Measurements from ENCODE around the gene SDSL.

Gene SDSL

DNA sequence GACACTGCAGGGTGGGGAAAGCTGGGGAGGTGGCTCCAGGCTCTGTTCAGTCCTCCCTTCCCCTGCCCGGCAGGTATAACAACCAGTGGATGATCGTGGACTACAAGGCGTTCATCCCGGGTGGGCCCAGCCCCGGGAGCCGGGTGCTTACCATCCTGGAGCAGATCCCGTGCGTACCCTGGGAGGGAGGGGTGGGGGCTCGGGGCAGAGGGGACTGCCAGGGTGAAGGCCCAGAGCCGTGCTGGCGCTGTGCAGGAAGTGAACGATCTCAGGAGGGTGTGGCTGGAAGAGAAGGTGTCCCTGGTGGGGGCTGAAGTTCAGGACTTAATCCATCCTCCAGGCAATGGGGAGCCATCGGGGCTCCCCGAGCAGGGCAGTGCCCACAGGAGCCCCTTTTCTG is 37.4 kb upstream of the SDSL start (continued):
- no peak for TF ChIP-seq IKZF3 (tag by site-specific recombination; IDR thresholded peaks at IDR 0.05)

DNA sequence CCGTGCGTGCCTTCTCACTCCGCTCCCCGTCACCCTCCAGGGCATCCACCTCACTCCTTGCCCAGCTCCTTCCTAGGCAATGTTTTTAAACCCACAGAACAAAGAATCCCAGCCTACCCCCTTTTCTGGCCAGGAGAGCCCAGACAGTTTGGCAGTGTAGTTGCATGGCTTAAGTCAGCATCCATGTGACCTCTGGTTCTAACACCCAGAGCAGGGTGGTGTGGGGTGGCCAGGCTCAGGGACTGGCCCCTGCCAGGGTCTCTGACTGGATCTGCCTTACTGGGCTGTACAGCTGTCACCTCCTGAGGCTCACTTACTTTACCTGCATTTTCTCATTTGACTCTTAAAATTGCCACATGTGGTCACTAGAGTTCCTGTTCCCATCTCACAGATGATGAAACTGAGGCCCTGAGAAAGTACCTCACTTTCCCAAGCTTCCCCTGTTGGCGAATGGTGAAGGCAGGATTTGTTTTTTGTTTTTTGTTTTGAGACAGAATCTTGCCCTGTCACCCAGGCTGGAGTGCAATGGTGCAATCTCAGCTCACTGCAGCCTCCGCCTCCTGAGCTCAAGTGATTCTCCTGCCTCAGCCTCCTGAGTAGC is 36.8 kb upstream of the SDSL start:
- no peaks in the 10 kb centered on the region for H3K4me1 ChIP-seq (ENCODE audit: control insufficient read depth, insufficient read depth, low read length)
- TF ChIP-seq ZNF24 (tag by site-specific recombination; IDR thresholded peaks at IDR 0.05) (no peak), ZNF747 (tag by site-specific recombination; IDR thresholded peaks at IDR 0.05) (no peak), ZEB2 (tag by site-specific recombination; IDR thresholded peaks at IDR 0.05) (no peak)
- TF ChIP-seq, protein P1, sequence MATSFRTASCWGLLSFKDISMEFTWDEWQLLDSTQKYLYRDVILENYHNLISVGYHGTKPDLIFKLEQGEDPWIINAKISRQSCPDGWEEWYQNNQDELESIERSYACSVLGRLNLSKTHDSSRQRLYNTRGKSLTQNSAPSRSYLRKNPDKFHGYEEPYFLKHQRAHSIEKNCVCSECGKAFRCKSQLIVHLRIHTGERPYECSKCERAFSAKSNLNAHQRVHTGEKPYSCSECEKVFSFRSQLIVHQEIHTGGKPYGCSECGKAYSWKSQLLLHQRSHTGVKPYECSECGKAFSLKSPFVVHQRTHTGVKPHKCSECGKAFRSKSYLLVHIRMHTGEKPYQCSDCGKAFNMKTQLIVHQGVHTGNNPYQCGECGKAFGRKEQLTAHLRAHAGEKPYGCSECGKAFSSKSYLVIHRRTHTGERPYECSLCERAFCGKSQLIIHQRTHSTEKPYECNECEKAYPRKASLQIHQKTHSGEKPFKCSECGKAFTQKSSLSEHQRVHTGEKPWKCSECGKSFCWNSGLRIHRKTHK (tag by site-specific recombination; IDR thresholded peaks at IDR 0.05), result no peak
- ChIA-PET POLR2A (no interaction called here), CTCF (interaction anchor here (0.6 to 1.0 kb wide), 2 partner anchors 39 to 63 kb away, joined by 3 read pairs; no protein-coding TSS in a partner anchor)
- no peak overlapping the region for H3K27ac ChIP-seq (ENCODE audit: extremely low read depth, low read depth, low read length)
- H3K36me3 ChIP-seq (ENCODE audit: control insufficient read depth in 2 of 2, insufficient read depth in 1 of 2, low read length in 2 of 2), result peaks cover 5 to 52% of the 10 kb centered on the region in 2 experiments; a peak in 2 of 3 replicates
- H3K4me3 ChIP-seq (ENCODE audit: low read depth, low read length), result no peak overlapping the region
- H3K9me3 ChIP-seq (ENCODE audit: control insufficient read depth, insufficient read depth, low read depth, low read length), result no peaks in the 10 kb centered on the region

GRCh38 chr12:113386866-113387566 is 35.2 kb upstream of the SDSL start:
- Histone ChIP-seq H3K4me3 (ENCODE audit: low read depth, low read length) (no peak overlapping the region), H3K36me3 (ENCODE audit: control insufficient read depth in 2 of 2, insufficient read depth in 1 of 2, low read length in 2 of 2) (peaks cover 7 to 55% of the 10 kb centered on the region in 2 experiments; a peak in 2 of 3 replicates), H3K9me3 (ENCODE audit: control insufficient read depth, insufficient read depth, low read depth, low read length) (no peaks in the 10 kb centered on the region), H3K27ac (ENCODE audit: extremely low read depth, low read depth, low read length) (no peak overlapping the region), H3K4me1 (ENCODE audit: control insufficient read depth, insufficient read depth, low read length) (no peaks in the 10 kb centered on the region)
- ChIA-PET CTCF (interaction anchor here (0.6 kb wide), 1 partner anchor 66 kb away, joined by 3 read pairs; no protein-coding TSS in a partner anchor), POLR2A (no interaction called here)
- TF ChIP-seq ZNF555 (tag by site-specific recombination; conservative IDR thresholded peaks at IDR 0.05), result no peak
- peak; percentile 97 for TF ChIP-seq SCRT1 (tag by site-specific recombination; IDR thresholded peaks at IDR 0.05; ENCODE audit: borderline replicate concordance)
- peak; percentile 91 for TF ChIP-seq SCRT2 (tag by site-specific recombination; IDR thresholded peaks at IDR 0.05)

DNA sequence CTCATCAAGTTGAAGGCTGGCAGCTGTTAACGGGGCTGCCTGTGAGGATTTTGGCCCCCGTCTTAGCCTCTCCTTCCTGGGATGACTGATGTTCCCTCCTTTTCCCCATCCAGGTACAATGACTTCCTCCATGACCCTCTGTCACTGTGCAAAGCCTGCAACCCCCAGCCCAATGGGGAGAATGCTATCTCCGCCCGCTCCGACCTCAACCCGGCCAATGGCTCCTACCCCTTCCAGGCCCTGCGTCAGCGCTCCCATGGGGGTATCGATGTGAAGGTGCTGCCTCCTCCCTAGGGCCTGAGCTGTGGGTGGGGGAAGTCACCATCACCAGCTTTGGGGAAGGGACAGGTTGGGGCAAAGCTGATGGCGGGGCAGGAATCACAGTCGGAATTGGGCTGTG is 34.5 kb upstream of the SDSL start:
- CTCF ChIA-PET, result no interaction called here

More for the DNA sequence above, 34.5 kb upstream of the SDSL start:
- Histone ChIP-seq H3K9me3 (ENCODE audit: control insufficient read depth, insufficient read depth, low read depth, low read length) (no peaks in the 10 kb centered on the region), H3K36me3 (ENCODE audit: control insufficient read depth in 2 of 2, insufficient read depth in 1 of 2, low read length in 2 of 2) (peaks cover 7 to 55% of the 10 kb centered on the region in 2 experiments; a peak in 2 of 3 replicates), H3K4me3 (ENCODE audit: low read depth, low read length) (no peak overlapping the region), H3K4me1 (ENCODE audit: control insufficient read depth, insufficient read depth, low read length) (no peaks in the 10 kb centered on the region), H3K27ac (ENCODE audit: extremely low read depth, low read depth, low read length) (no peak overlapping the region)
- TF ChIP-seq ZNF664 (tag by site-specific recombination; IDR thresholded peaks at IDR 0.05), result no peak
- TF ChIP-seq ZNF529 (tag by site-specific recombination; IDR thresholded peaks at IDR 0.05; ENCODE audit: insufficient replicate concordance), result no peak
- TF ChIP-seq ZNF148 (tag by site-specific recombination; IDR thresholded peaks at IDR 0.05; ENCODE audit: borderline replicate concordance), result no peak
- no peak for TF ChIP-seq ZBTB17 (tag by site-specific recombination; IDR thresholded peaks at IDR 0.05)
- TF ChIP-seq ZNF239 (tag by site-specific recombination; IDR thresholded peaks at IDR 0.05), result no peak
- POLR2A ChIA-PET, result no interaction called here

All from HEK293 (cell line).